H1 (cell line): Measurements from ENCODE around the gene JUN. TPM values are rescaled to one million over a fixed set of nuclear protein-coding genes. Genes with fewer than 3 reads are reported as not detected.
"Not testable (repeated sequence)": the region's sequence is repeated elsewhere in the genome, so short reads cannot be mapped to it uniquely, and the experiment has no call there.

Experiments
- CTCF ChIA-PET: fragments of 300-600 bp; sonication (Branson Sonifier 250); formaldehyde crosslinking; loops from one replicate; lab custom pipeline; 2021; ENCODE audit not compliant: partially characterized antibody; lab: Charles Lee
- POLR2A ChIA-PET: fragments of 300-600 bp; sonication (Branson Sonifier 250); formaldehyde crosslinking; loops from one replicate; lab custom pipeline; 2021; ENCODE audit warnings: inconsistent platforms; ENCODE audit not compliant: partially characterized antibody; lab: Charles Lee
- DNase-seq, 2 experiments: peaks; one replicate each; pipeline versions ENCODE4 v3.0.0 to v3.0.0-alpha.2; 2010 to 2022; ENCODE audit warnings: low spot score in 2 of 2, low read depth in 1 of 2, mixed read lengths in 1 of 2
- FAIRE-seq: peaks from 2 replicates; lab custom pipeline; 2011; peaks lifted over from hg19 to GRCh38; lab: Jason Lieb, UNC
- H2AFZ ChIP-seq: 2 replicates; pipeline ENCODE4 v1.8.1; 2012; ENCODE audit warnings: low read length, inconsistent platforms
- H2AK5ac ChIP-seq: 2 replicates; pipeline ENCODE4 v1.6.1; 2013; ENCODE audit warnings: low read depth, low read length
- H2BK120ac ChIP-seq: replicated peaks from 2 replicates; pipeline ENCODE3; 2013; ENCODE audit warnings: low read depth, low read length, inconsistent platforms
- H2BK12ac ChIP-seq: 2 replicates; pipeline ENCODE4 v1.6.1; 2013; ENCODE audit warnings: low read depth, low read length
- H2BK15ac ChIP-seq: 2 replicates; pipeline ENCODE4 v1.6.1; 2013; ENCODE audit warnings: low read length
- H2BK20ac ChIP-seq: 2 replicates; pipeline ENCODE4 v1.6.1; 2013; ENCODE audit warnings: low read length
- H2BK5ac ChIP-seq: 2 replicates; pipeline ENCODE4 v1.6.1; 2013; ENCODE audit warnings: low read depth, low read length
- H3K14ac ChIP-seq: 2 replicates; pipeline ENCODE4 v1.6.1; 2013; ENCODE audit warnings: inconsistent platforms; ENCODE audit not compliant: insufficient read length
- H3K18ac ChIP-seq: 2 replicates; pipeline ENCODE4 v1.6.1; 2013; ENCODE audit warnings: low read length; ENCODE audit errors: extremely low read depth
- H3K23ac ChIP-seq: 2 replicates; pipeline ENCODE4 v1.6.1; 2013; ENCODE audit warnings: inconsistent platforms; ENCODE audit not compliant: insufficient read length
- H3K23me2 ChIP-seq: 2 replicates; pipeline ENCODE4 v1.6.1; 2013; ENCODE audit warnings: low read depth, low read length
- H3K27ac ChIP-seq: 2 replicates; pipeline ENCODE4 v1.6.1; 2011; ENCODE audit warnings: low read depth, low read length, inconsistent platforms
- H3K27me3 ChIP-seq, 4 experiments: replicated peaks in 1 of 4; 1 replicate in 1 of 4; 2 replicates in 3 of 4; pipeline versions ENCODE4 v1.6.1 to v1.8.1; 2011 to 2013; ENCODE audit warnings: low read length in 3 of 4, mild to moderate bottlenecking in 3 of 4, inconsistent platforms in 2 of 4, mixed read lengths in 2 of 4, moderate library complexity in 1 of 4; ENCODE audit not compliant: control insufficient read depth in 3 of 4, insufficient read depth in 3 of 4; ENCODE audit errors: extremely low read depth in 1 of 4
- H3K36me3 ChIP-seq, 4 experiments: 2 replicates each; pipeline versions ENCODE4 v1.6.1 to v1.8.1; 2011 to 2013; ENCODE audit warnings: mild to moderate bottlenecking in 4 of 4, low read length in 3 of 4, moderate library complexity in 2 of 4, control low read depth in 1 of 4, inconsistent platforms in 1 of 4; ENCODE audit not compliant: insufficient read depth in 4 of 4, control insufficient read depth in 2 of 4
- H3K4ac ChIP-seq: replicated peaks from 2 replicates; pipeline ENCODE3; 2013; ENCODE audit warnings: low read length, low read depth, mixed read lengths, inconsistent platforms; ENCODE audit not compliant: insufficient read length
- H3K4me1 ChIP-seq, 4 experiments: replicated peaks in 1 of 4; 1 replicate in 1 of 4; 2 replicates in 3 of 4; pipeline versions ENCODE4 v1.6.1 to v1.8.1; 2011 to 2013; ENCODE audit warnings: low read length in 3 of 4, inconsistent platforms in 2 of 4, mixed read lengths in 1 of 4; ENCODE audit not compliant: insufficient read depth in 4 of 4, control insufficient read depth in 3 of 4
- H3K4me2 ChIP-seq, 2 experiments: 2 replicates each; pipeline versions ENCODE4 v1.6.1 to v1.8.1; 2011 to 2013; ENCODE audit warnings: low read depth in 2 of 2, low read length in 2 of 2, control low read depth in 1 of 2, inconsistent platforms in 1 of 2, mild to moderate bottlenecking in 1 of 2; ENCODE audit not compliant: insufficient read depth in 1 of 2
- H3K4me3 ChIP-seq, 4 experiments: fragments of 200-600, 300-600 bp in 1 of 4; sonication (generic), shearing (Covaris generic), sonication (Bioruptor Twin) in 1 of 4; 2 replicates each; pipeline versions ENCODE4 v1.5.1 to v1.8.1; 2011 to 2016; ENCODE audit warnings: low read length in 4 of 4, low read depth in 3 of 4, control low read depth in 2 of 4, inconsistent platforms in 2 of 4, mild to moderate bottlenecking in 2 of 4, mixed read lengths in 1 of 4, moderate library complexity in 1 of 4; ENCODE audit not compliant: insufficient read depth in 2 of 4; ENCODE audit errors: extremely low read depth in 1 of 4
- H3K56ac ChIP-seq: replicated peaks from 2 replicates; pipeline ENCODE3; 2013; ENCODE audit warnings: low read depth, mild to moderate bottlenecking, mixed read lengths, low read length, inconsistent platforms; ENCODE audit not compliant: insufficient read length
- H3K79me1 ChIP-seq: 2 replicates; pipeline ENCODE4 v1.6.1; 2013; ENCODE audit warnings: low read depth, low read length, control low read depth
- H3K79me2 ChIP-seq, 2 experiments: 2 replicates each; pipeline versions ENCODE4 v1.6.1 to v1.8.1; 2012 to 2013; ENCODE audit warnings: low read length in 2 of 2, mild to moderate bottlenecking in 2 of 2, inconsistent platforms in 1 of 2; ENCODE audit not compliant: insufficient read depth in 2 of 2, control insufficient read depth in 1 of 2
- H3K9ac ChIP-seq, 4 experiments: replicated peaks in 1 of 4; 1 replicate in 1 of 4; 2 replicates in 3 of 4; pipeline versions ENCODE4 v1.6.1 to v1.8.1; 2011 to 2013; ENCODE audit warnings: low read depth in 3 of 4, low read length in 3 of 4, control low read depth in 2 of 4, mild to moderate bottlenecking in 2 of 4, moderate library complexity in 2 of 4, inconsistent platforms in 1 of 4; ENCODE audit errors: extremely low read depth in 1 of 4
- H3K9me3 ChIP-seq, 2 experiments: 2 replicates each; pipeline versions ENCODE4 v1.6.1 to v1.8.1; 2012 to 2013; ENCODE audit warnings: mild to moderate bottlenecking in 2 of 2, moderate library complexity in 2 of 2, control low read depth in 1 of 2, inconsistent platforms in 1 of 2, low read depth in 1 of 2, low read length in 1 of 2, mixed read lengths in 1 of 2; ENCODE audit not compliant: insufficient read depth in 2 of 2
- H4K20me1 ChIP-seq, 2 experiments: replicated peaks in 1 of 2; 2 replicates each; pipeline versions ENCODE3 to v1.8.1; 2011 to 2013; ENCODE audit warnings: inconsistent platforms in 2 of 2, low read length in 2 of 2, mild to moderate bottlenecking in 1 of 2; ENCODE audit not compliant: insufficient read depth in 2 of 2, control insufficient read depth in 1 of 2
- H4K5ac ChIP-seq: 2 replicates; pipeline ENCODE4 v1.6.1; 2013; ENCODE audit warnings: low read length, low read depth, mixed read lengths, inconsistent platforms; ENCODE audit not compliant: insufficient read length
- H4K8ac ChIP-seq: 2 replicates; pipeline ENCODE4 v1.8.0; 2013; ENCODE audit warnings: mild to moderate bottlenecking, moderate library complexity, low read length, inconsistent platforms; ENCODE audit not compliant: insufficient read depth; ENCODE audit errors: extremely low read depth
- H4K91ac ChIP-seq: replicated peaks from 2 replicates; pipeline ENCODE3; 2013; ENCODE audit warnings: low read length, mixed read lengths, inconsistent platforms; ENCODE audit not compliant: insufficient read length
- WGBS, 2 experiments: shearing (Covaris generic) in 1 of 2; methylation state at CpG; one replicate each; pipeline versions ENCODE4 v1.1.6 to v1.1.7; 2013 to 2015; ENCODE audit warnings: low lambda C conversion rate in 2 of 2, mixed read lengths in 2 of 2, inconsistent platforms in 1 of 2, low coverage in 1 of 2, missing lambda C conversion rate in 1 of 2; ENCODE audit not compliant: insufficient replicate concordance in 2 of 2, insufficient coverage in 1 of 2, insufficient read length in 1 of 2; ENCODE audit errors: extremely low coverage in 1 of 2, missing lambda C conversion rate in 1 of 2; 5-methylcytosine and 5-hydroxymethylcytosine counted together
- polyA plus RNA-seq, 7 experiments: library from polyadenylated mRNA; depleted of rRNA in 3 of 7; stranded (reverse) in 5 of 7; unstranded in 2 of 7; fragments of >200 nt in 5 of 7; fragments of 200-250 nt in 2 of 7; gene quantifications; 1 replicate in 5 of 7; 2 replicates in 1 of 7; 4 replicates in 1 of 7; pipeline versions ENCODE4 v1.2.1 to v1.2.3, GENCODE V29; 2011 to 2013; ENCODE audit warnings: missing spikeins in 2 of 7, mixed read lengths in 2 of 7
- total RNA-seq: library from RNA; stranded (reverse); fragmentation: NEBNext Ultra II Directional; extraction: Animal tissue kit (Norgen Biotek cat#: 25700); gene quantifications from 2 replicates; pipeline ENCODE4 v1.2.1, GENCODE V29; 2021

The JUN gene
- total and polyA plus RNA-seq, 2 of the 8 experiments (the other 6 are each of a cell fraction or from before 2014, with no cell fraction given), result 4.4 to 10.9 TPM

DNA sequence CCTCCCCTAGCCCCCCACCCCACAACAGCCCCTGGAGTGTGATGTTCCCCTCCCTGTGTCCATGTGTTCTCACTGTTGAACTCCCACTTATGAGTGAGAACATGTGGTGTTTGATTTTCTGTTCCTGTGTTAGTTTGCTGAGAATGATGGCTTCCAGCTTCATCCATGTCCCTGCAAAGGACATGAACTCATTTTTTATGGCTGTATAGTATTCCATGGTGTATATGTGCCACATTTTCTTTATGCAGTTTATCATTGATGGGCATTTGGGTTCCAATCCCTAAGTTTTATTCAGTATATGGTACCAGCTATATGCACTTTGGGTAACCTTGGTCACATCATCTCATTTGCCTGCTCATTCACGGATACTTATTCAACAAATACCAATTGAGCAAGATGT lies 17.4 kb upstream of the JUN start:
- H2AFZ ChIP-seq, result not testable (repeated sequence)

More for the DNA sequence above, 17.4 kb upstream of the JUN start:
- H4K91ac ChIP-seq, H2BK5ac ChIP-seq, H4K5ac ChIP-seq, H3K4me2 ChIP-seq, H3K18ac ChIP-seq, DNase-seq, FAIRE-seq, H3K27ac ChIP-seq, H2AK5ac ChIP-seq, H3K56ac ChIP-seq, H3K23me2 ChIP-seq, POLR2A ChIA-PET, H3K14ac ChIP-seq, H3K27me3 ChIP-seq, H3K4ac ChIP-seq, H2BK120ac ChIP-seq, H2BK12ac ChIP-seq, H3K9me3 ChIP-seq, H2BK20ac ChIP-seq, H3K23ac ChIP-seq, H4K8ac ChIP-seq, H3K79me2 ChIP-seq, H3K9ac ChIP-seq, H3K79me1 ChIP-seq, H3K36me3 ChIP-seq, H4K20me1 ChIP-seq, H3K4me3 ChIP-seq, CTCF ChIA-PET, H2BK15ac ChIP-seq, H3K4me1 ChIP-seq: not testable (repeated sequence)
- 96% methylated on average over 1 of the region's 1 CpG; no CpG with 5 or more reads in 1 of the 2 experiments for WGBS, 2 experiments
